Esophagus muscularis mucosa (tissue), 3 donors: ENCODE data around the gene PCCB.

Experiments used
- POLR2AphosphoS5 ChIP-seq, 2 donors: sonication (generic); formaldehyde crosslinking; IDR thresholded peaks; one replicate each; pipeline ENCODE4 v1.6.1; 2017; ENCODE audit warnings: antibody characterized with exemption in 2 of 2
- TF ChIP-seq, protein P1 (sequence below), 3 experiments: fragments of 200-600 bp in 2 of 3; fragments of 450-650 bp in 1 of 3; sonication (generic) in 2 of 3; IDR thresholded peaks; one replicate each; pipeline ENCODE4 v1.5.1; 2017 to 2019; ENCODE audit warnings: antibody characterized with exemption in 3 of 3, mild to moderate bottlenecking in 2 of 3, moderate library complexity in 1 of 3

DNA sequence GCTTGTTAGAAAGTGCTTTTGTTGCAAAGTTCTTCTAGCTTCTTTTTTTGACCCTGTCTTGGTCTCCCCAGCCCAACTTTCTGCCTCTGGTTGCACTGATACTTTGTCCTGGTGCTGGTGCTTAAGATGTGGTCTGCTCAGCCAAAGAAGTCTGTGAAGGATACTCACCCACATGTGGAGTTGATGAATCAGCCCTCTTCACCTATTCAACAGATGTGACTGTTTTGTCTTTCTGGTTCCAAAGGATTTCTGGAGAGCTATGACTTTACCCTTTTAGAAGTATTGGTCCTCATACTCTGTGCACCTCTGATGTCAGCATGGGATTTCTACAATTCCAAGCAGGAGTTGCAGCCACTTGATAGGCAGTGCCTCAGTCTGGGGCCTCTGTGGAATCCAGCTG, 84.1 kb downstream of the PCCB start:
- TF ChIP-seq, protein P1, sequence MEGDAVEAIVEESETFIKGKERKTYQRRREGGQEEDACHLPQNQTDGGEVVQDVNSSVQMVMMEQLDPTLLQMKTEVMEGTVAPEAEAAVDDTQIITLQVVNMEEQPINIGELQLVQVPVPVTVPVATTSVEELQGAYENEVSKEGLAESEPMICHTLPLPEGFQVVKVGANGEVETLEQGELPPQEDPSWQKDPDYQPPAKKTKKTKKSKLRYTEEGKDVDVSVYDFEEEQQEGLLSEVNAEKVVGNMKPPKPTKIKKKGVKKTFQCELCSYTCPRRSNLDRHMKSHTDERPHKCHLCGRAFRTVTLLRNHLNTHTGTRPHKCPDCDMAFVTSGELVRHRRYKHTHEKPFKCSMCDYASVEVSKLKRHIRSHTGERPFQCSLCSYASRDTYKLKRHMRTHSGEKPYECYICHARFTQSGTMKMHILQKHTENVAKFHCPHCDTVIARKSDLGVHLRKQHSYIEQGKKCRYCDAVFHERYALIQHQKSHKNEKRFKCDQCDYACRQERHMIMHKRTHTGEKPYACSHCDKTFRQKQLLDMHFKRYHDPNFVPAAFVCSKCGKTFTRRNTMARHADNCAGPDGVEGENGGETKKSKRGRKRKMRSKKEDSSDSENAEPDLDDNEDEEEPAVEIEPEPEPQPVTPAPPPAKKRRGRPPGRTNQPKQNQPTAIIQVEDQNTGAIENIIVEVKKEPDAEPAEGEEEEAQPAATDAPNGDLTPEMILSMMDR (IDR thresholded peaks at IDR 0.05) = no peak
- TF ChIP-seq POLR2AphosphoS5 (IDR thresholded peaks at IDR 0.05) = no peak
